Tibial artery (tissue), 4 donors: ENCODE measurements around the gene LDAF1.
"Not testable (repeated sequence)": the region's sequence is repeated elsewhere in the genome, so short reads cannot be mapped to it uniquely, and the experiment has no call there.

ENCODE experiments used
- DNase-seq, 2 donors: peaks; one replicate each; pipeline ENCODE4 v3.0.0-alpha.2; 2019
- H3K27ac ChIP-seq, 2 donors: fragments of 200-600 bp; sonication (generic) in 1 of 2; 1 replicate in 1 of 2; 2 replicates in 1 of 2; pipeline ENCODE4 v1.5.1; 2018 to 2019; ENCODE audit warnings: mild to moderate bottlenecking in 1 of 2
- H3K27me3 ChIP-seq, 2 donors: fragments of 200-600 bp; sonication (generic) in 1 of 2; one replicate each; pipeline versions ENCODE4 v1.5.1 to v1.6.0; 2016 to 2019
- H3K36me3 ChIP-seq, 3 donors: fragments of 200-600 bp; sonication (generic) in 2 of 3; one replicate each; pipeline ENCODE4 v1.5.1; 2016 to 2019; ENCODE audit warnings: mild to moderate bottlenecking in 2 of 3
- H3K4me1 ChIP-seq, 4 donors: fragments of 200-600 bp; sonication (generic) in 2 of 4; 1 replicate in 3 of 4; 2 replicates in 1 of 4; pipeline ENCODE4 v1.5.1; 2016 to 2019
- H3K4me3 ChIP-seq, 2 donors: fragments of 200-600 bp; sonication (generic) in 1 of 2; 1 replicate in 1 of 2; 2 replicates in 1 of 2; pipeline ENCODE4 v1.5.1; 2018 to 2019; ENCODE audit warnings: mild to moderate bottlenecking in 2 of 2
- H3K9me3 ChIP-seq, 3 donors: fragments of 200-600 bp; sonication (generic) in 1 of 3; one replicate each; pipeline ENCODE4 v1.5.1; 2016 to 2019
- intact Hi-C: fragments of 100-400 bp; cut with DNase I; formaldehyde crosslinking; loops from one replicate; pipeline ENCODE4 v1.15.0; 2023; ENCODE audit warnings: low total_unique reads
- TF ChIP-seq, protein P1 (sequence below), 2 experiments: fragments of 200-600 bp in 1 of 2; fragments of 450-650 bp in 1 of 2; IDR thresholded peaks; one replicate each; pipeline ENCODE4 v1.5.1; 2017 to 2019; ENCODE audit warnings: antibody characterized with exemption in 2 of 2, mild to moderate bottlenecking in 1 of 2, moderate library complexity in 1 of 2

The LDAF1 gene

DNA sequence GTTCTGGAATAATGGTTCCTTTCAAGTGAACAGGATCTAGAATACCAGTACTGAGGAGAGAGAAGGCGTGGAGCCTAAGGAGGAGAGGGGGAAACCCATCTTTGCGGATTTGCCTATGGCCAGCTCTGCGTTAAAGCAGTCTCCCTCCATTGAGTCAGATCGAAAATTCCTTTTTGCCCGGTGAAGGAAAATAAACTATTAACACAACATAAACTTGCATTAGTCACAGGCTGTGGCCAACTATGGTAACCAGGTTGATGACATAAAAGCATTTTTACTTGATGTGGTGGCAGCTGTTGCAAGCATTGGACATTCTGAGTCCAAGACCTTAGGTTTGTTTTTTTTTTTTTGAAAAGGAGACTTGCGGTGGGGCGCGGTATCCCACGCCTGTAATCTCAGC lies 8.9 kb downstream of the LDAF1 start:
- TF ChIP-seq, protein P1, sequence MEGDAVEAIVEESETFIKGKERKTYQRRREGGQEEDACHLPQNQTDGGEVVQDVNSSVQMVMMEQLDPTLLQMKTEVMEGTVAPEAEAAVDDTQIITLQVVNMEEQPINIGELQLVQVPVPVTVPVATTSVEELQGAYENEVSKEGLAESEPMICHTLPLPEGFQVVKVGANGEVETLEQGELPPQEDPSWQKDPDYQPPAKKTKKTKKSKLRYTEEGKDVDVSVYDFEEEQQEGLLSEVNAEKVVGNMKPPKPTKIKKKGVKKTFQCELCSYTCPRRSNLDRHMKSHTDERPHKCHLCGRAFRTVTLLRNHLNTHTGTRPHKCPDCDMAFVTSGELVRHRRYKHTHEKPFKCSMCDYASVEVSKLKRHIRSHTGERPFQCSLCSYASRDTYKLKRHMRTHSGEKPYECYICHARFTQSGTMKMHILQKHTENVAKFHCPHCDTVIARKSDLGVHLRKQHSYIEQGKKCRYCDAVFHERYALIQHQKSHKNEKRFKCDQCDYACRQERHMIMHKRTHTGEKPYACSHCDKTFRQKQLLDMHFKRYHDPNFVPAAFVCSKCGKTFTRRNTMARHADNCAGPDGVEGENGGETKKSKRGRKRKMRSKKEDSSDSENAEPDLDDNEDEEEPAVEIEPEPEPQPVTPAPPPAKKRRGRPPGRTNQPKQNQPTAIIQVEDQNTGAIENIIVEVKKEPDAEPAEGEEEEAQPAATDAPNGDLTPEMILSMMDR (IDR thresholded peaks at IDR 0.05), result no peak
- Histone ChIP-seq H3K36me3 (peaks cover 44 to 62% (median 52%) of the 10 kb centered on the region in 3 donors), H3K9me3 (no peaks in the 10 kb centered on the region), H3K27me3 (no peaks in the 10 kb centered on the region), H3K27ac (peak overlapping the region in 1 of 2 donors; percentile 6), H3K4me3 (no peak overlapping the region), H3K4me1 (peaks cover 0 to 58% (median 28%) of the 10 kb centered on the region in 4 donors)
- intact Hi-C loops, result no loop called here
- no peak for DNase-seq

DNA sequence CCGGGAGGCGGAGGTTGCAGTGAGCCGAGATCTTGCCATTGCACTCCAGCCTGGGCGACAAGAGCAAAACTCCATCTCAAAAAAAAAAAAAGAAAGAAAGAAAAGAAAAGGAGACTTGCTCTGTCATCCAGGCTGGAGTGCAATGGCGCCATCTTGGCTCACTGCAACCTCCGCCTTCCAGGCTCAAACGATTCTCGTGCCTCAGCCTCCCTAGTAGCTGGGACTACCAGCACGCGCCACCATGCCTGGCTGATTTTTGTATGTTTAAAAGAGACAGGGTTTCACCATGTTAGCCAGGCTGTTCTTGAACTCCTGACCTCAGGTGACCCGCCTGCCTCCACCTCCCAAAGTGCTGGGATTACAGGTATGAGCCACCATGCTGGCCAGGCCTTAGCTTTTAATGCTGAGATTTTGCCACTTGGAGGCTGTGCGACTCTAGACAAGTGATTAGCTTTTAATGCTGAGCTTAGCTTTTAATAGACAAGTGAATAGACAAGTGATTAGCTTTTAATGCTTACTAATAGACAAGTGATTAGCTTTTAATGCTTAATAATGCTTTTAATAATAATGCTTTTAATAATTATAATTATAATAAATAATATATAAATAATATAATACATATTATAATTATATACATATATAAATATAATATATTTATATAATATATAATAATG lies 9.6 kb downstream of the LDAF1 start:
- TF ChIP-seq, protein P1 (IDR thresholded peaks at IDR 0.05), result no peak
- no peak for DNase-seq
- H3K9me3 ChIP-seq, result no peaks in the 10 kb centered on the region
- no peaks in the 10 kb centered on the region for H3K27me3 ChIP-seq
- no peak overlapping the region for H3K4me3 ChIP-seq
- H3K27ac ChIP-seq, result no peak overlapping the region
- intact Hi-C loops, result no loop called here
- peaks cover 0 to 51% (median 24%) of the 10 kb centered on the region in 4 donors for H3K4me1 ChIP-seq
- H3K36me3 ChIP-seq, result peaks cover 51 to 69% (median 59%) of the 10 kb centered on the region in 3 donors

DNA sequence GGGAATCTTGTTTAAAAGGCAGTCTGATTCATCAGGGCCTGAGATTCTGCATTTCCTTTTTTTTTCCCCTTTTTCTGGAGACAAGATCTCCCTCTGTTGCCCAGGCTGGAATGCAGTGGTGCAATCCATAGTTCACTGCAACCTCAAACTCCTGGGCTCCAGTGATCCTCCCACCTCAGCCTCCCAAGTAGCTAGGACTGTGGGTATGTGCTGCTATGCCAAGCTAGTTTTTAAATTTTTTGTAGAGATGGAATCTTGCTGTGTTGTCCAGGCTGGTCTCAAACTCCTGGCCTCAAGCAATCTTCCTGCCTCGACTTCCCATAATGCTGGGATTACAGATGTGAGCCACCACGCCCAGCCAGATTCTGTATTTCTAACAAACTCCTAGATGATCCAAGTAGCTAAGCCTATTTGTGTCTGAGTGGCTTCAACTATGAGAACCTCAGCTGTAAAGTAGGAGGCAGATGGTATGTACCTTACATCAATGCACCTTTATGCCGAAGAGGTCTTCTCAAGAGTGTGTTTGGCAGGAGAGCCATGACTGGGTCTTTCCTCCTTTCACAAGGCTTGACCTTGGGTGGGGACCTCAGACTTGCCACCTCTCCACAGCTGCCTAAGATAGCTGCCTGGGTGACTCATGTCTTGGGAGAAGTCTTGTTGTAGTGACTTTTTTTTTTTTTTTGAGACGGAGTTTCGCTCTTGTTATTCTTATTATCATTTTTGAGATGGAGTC lies 10.9 kb downstream of the LDAF1 start:
- DNase-seq, result no peak
- Histone ChIP-seq H3K4me1 (peaks cover 0 to 38% (median 11%) of the 10 kb centered on the region in 4 donors), H3K9me3 (no peaks in the 10 kb centered on the region), H3K36me3 (peaks cover 59 to 76% (median 72%) of the 10 kb centered on the region in 3 donors), H3K27ac (no peak overlapping the region), H3K4me3 (no peak overlapping the region), H3K27me3 (no peaks in the 10 kb centered on the region)
- TF ChIP-seq, protein P1 (IDR thresholded peaks at IDR 0.05), result no peak
- intact Hi-C loops, result no loop called here

DNA sequence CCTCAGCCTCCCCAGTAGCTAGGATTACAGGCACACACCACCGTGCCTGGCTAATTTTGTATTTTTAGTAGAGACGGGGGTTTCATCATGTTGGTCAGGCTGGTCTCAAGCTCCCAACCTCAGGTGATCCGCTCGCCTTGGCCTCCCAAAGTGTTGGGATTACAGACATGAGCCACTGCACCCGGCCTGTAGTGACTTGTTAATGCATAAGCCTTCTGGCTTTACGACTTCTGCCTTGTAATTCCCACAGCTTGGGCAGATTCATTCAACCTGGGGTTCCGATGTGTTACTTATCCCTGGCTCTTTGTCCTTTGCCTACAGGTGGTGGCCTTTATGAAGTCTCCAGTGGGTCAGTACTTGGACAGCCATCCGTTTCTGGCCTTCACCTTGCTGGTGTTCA lies 11.6 kb downstream of the LDAF1 start:
- H3K27me3 ChIP-seq, intact Hi-C loops, H3K27ac ChIP-seq, DNase-seq, H3K9me3 ChIP-seq, H3K4me3 ChIP-seq: not testable (repeated sequence)
- Histone ChIP-seq H3K36me3 (peaks cover 62 to 76% (median 72%) of the 10 kb centered on the region in 3 donors), H3K4me1 (peaks cover 0 to 31% (median 11%) of the 10 kb centered on the region in 4 donors)

DNA sequence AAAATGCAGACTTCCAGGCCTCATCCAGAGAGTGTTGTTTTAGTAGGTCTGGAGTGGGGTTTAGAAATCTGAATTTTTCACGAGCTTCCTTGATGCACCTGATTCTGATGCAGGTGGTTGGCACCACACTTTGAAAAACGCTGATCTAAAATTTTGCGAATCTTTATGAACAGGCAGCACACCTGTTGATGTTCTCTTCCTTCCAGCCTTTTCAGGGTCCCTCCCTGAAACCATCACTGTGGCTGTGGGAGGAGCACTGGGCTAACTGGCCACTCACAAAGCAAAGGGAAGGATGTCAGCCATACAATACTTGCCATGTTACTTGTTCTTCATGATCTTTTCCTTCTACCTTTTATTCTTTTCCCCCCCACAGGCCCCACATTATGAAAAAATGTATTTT lies 14.2 kb downstream of the LDAF1 start:
- TF ChIP-seq, protein P1 (IDR thresholded peaks at IDR 0.05), result no peak
- no peak for DNase-seq
- H3K36me3 ChIP-seq, result peaks cover 51 to 71% (median 63%) of the 10 kb centered on the region in 3 donors
- no peaks in the 10 kb centered on the region for H3K9me3 ChIP-seq
- no peak overlapping the region for H3K4me3 ChIP-seq
- no peak overlapping the region for H3K27ac ChIP-seq
- no peaks in the 10 kb centered on the region for H3K27me3 ChIP-seq
- intact Hi-C loops, result no loop called here
- H3K4me1 ChIP-seq, result peaks cover 0 to 20% (median 3%) of the 10 kb centered on the region in 4 donors

DNA sequence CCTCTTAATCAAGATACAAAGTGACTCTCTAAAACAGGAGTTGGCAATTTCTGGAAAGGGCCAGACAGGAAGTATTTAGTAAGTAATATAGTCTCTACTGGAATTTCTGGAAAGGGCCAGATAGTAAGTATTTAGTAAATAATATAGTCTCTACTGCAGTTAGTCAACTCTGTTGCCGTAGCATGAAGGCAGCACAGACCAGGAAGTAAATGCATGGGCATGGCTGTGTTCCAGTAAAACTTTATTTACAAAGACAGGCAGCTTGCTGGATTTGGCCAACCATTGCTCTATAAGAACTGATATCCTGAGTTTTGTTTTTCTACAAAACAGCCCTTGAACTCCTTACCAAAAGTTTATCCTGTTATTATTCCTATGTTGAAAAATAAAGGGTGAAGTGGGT lies 16.9 kb downstream of the LDAF1 start:
- H3K4me3 ChIP-seq, result no peak overlapping the region
- TF ChIP-seq, protein P1 (IDR thresholded peaks at IDR 0.05), result no peak
- peaks cover 50 to 88% (median 73%) of the 10 kb centered on the region in 3 donors for H3K36me3 ChIP-seq
- H3K9me3 ChIP-seq, result no peaks in the 10 kb centered on the region
- intact Hi-C loops, result no loop called here
- H3K4me1 ChIP-seq, result peaks cover 0 to 26% (median 5%) of the 10 kb centered on the region in 4 donors
- H3K27me3 ChIP-seq, result no peaks in the 10 kb centered on the region
- no peak overlapping the region for H3K27ac ChIP-seq
- no peak for DNase-seq
